GM21515 (cell line): ENCODE results near the gene CAMSAP1.

Experiments used
- ATAC-seq: cut with Tn5 transposase; IDR thresholded peaks from one replicate; pipeline ENCODE4 v1.9.1; 2021; ENCODE audit not compliant: unreplicated experiment

Gene CAMSAP1

GRCh38 chr9:135778421-135778820 is 128.9 kb downstream of the CAMSAP1 start:
- ATAC-seq, result no peak

GRCh38 chr9:135777623-135778177 is 129.6 kb downstream of the CAMSAP1 start:
- no peak for ATAC-seq

- no peak for ATAC-seq
Observed at GRCh38 chr9:135776893-135777622, 130.3 kb downstream of the CAMSAP1 start.

GRCh38 chr9:135775911-135776310 is 131.4 kb downstream of the CAMSAP1 start:
- no peak for ATAC-seq

- no peak for ATAC-seq
Observed at GRCh38 chr9:135774794-135775525, 132.4 kb downstream of the CAMSAP1 start.

- ATAC-seq, result no peak
Observed at GRCh38 chr9:135774239-135774747, 133.1 kb downstream of the CAMSAP1 start.

GRCh38 chr9:135773530-135774238 is 133.7 kb downstream of the CAMSAP1 start:
- ATAC-seq, result no peak

- no peak for ATAC-seq
Observed at GRCh38 chr9:135772702-135773493, 134.4 kb downstream of the CAMSAP1 start.

GRCh38 chr9:135772056-135772646 is 135.2 kb downstream of the CAMSAP1 start:
- ATAC-seq, result no peak

GRCh38 chr9:135771401-135772051 is 135.8 kb downstream of the CAMSAP1 start:
- ATAC-seq, result no peak

GRCh38 chr9:135770771-135771170 is 136.6 kb downstream of the CAMSAP1 start:
- ATAC-seq, result no peak

- ATAC-seq, result no peak
Observed at GRCh38 chr9:135770203-135770535, 137.2 kb downstream of the CAMSAP1 start.

- ATAC-seq, result no peak
Observed at GRCh38 chr9:135769489-135770202, 137.7 kb downstream of the CAMSAP1 start.

- ATAC-seq, result no peak
Observed at GRCh38 chr9:135768516-135769218, 138.7 kb downstream of the CAMSAP1 start.

GRCh38 chr9:135766707-135767106 is 140.6 kb downstream of the CAMSAP1 start:
- no peak for ATAC-seq

GRCh38 chr9:135766251-135766650 is 141.1 kb downstream of the CAMSAP1 start:
- ATAC-seq, result no peak

GRCh38 chr9:135765416-135765815 is 141.9 kb downstream of the CAMSAP1 start:
- no peak for ATAC-seq

- ATAC-seq, result no peak
Observed at GRCh38 chr9:135764731-135765130, 142.6 kb downstream of the CAMSAP1 start.
